Type B pancreatic cell (in vitro differentiated cells): ENCODE results near the gene LCOR. TPM values are rescaled to one million over a fixed set of nuclear protein-coding genes. Genes with fewer than 3 reads are reported as not detected.

Experiments
- DNase-seq: peaks from one replicate; pipeline ENCODE4 v3.0.0; 2021; ENCODE audit warnings: mixed read lengths; ENCODE audit not compliant: unreplicated experiment; ENCODE audit errors: extremely low spot score
- H3K27ac Mint-ChIP-seq: 2 replicates; pipeline ENCODE4 v1.8.0; 2021; ENCODE audit warnings: mild to moderate bottlenecking, mixed read lengths
- H3K27me3 Mint-ChIP-seq: 2 replicates; pipeline ENCODE4 v1.8.0; 2021; ENCODE audit warnings: mixed read lengths
- H3K36me3 Mint-ChIP-seq: 2 replicates; pipeline ENCODE4 v1.8.0; 2021; ENCODE audit warnings: mixed read lengths
- H3K4me1 Mint-ChIP-seq: one replicate; pipeline ENCODE4 v1.8.0; 2021; ENCODE audit warnings: mixed read lengths; ENCODE audit not compliant: unreplicated experiment
- H3K4me3 Mint-ChIP-seq: 2 replicates; pipeline ENCODE4 v1.8.0; 2021; ENCODE audit warnings: mild to moderate bottlenecking, mixed read lengths
- H3K9me3 Mint-ChIP-seq: 2 replicates; pipeline ENCODE4 v1.8.0; 2021; ENCODE audit warnings: mixed read lengths
- CTCF ChIP-seq: fragments of 200-600 bp; sonication (generic); conservative IDR thresholded peaks from 2 replicates; pipeline ENCODE4 v1.5.0; 2021; ENCODE audit warnings: antibody characterized with exemption, mild to moderate bottlenecking
- total RNA-seq: library from RNA; stranded (reverse); gene quantifications from 2 replicates; pipeline ENCODE4 v1.2.1, GENCODE V29; 2021; ENCODE audit warnings: low replicate concordance

Gene LCOR
- total RNA-seq, 1 donor from 2014 or later: 55.1 TPM

DNA sequence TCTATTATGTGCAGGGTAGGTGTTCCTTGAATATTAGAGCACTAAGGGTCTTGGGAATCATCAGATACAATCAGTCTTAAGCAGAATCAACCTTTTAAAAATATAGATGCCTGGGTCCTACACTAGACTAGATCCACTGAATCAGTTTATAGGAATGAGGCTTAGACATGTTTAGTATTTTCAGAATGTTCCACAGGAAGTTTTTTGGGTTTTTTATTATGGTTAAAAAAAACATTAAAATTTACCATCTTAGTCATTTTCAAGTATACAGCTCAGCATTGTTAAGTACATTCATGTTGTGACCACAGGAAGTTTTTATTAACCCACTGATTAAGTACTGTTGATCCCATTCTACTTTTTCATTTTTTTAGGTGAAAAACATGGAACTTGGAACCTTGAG lies 135.7 kb downstream of the LCOR start:
- no peak overlapping the region for H3K4me3 Mint-ChIP-seq
- H3K36me3 Mint-ChIP-seq: peaks cover 2% of the 10 kb centered on the region
- H3K27me3 Mint-ChIP-seq: no peaks in the 10 kb centered on the region
- no peak overlapping the region for H3K27ac Mint-ChIP-seq
- no peak for DNase-seq
- H3K9me3 Mint-ChIP-seq: no peaks in the 10 kb centered on the region
- H3K4me1 Mint-ChIP-seq: peaks cover 9% of the 10 kb centered on the region
- TF ChIP-seq CTCF: no peak

- H3K9me3 Mint-ChIP-seq: no peaks in the 10 kb centered on the region
- H3K4me1 Mint-ChIP-seq: peaks cover 12% of the 10 kb centered on the region
- no peak overlapping the region for H3K27ac Mint-ChIP-seq
- TF ChIP-seq CTCF: no peak
- no peaks in the 10 kb centered on the region for H3K36me3 Mint-ChIP-seq
- no peak overlapping the region for H3K4me3 Mint-ChIP-seq
- no peaks in the 10 kb centered on the region for H3K27me3 Mint-ChIP-seq
- DNase-seq: no peak
These were observed 136.8 kb downstream of the LCOR start for GRCh38 chr10:96968682-96969423.

GRCh38 chr10:96971324-96971723 lies 139.2 kb downstream of the LCOR start:
- Mint-ChIP-seq H3K36me3 (no peaks in the 10 kb centered on the region), H3K27me3 (no peaks in the 10 kb centered on the region), H3K4me1 (peaks cover 20% of the 10 kb centered on the region), H3K9me3 (no peaks in the 10 kb centered on the region), H3K27ac (no peak overlapping the region), H3K4me3 (no peak overlapping the region)
- no peak for TF ChIP-seq CTCF
- no peak for DNase-seq

DNA sequence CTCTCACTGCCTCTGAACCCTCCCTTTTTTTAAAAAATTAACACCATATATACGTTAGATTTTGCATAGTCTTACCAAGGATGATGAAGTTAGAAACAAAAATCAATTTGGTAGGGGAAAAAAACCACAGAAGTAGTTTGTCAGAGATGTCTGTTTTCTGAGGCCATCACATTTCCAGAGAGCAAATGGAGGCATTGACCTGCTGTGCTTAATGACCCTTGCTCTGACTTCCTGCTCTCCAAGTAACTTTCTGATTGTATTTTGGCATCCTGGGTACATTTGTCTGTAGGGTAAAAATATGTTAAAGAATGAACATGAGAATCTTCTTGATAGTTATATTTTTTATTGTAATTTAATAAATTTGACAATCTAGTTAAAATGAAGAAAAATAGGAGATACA lies 140.2 kb downstream of the LCOR start:
- no peak for DNase-seq
- Mint-ChIP-seq H3K9me3 (no peaks in the 10 kb centered on the region), H3K4me3 (no peak overlapping the region), H3K27me3 (no peaks in the 10 kb centered on the region), H3K27ac (no peak overlapping the region), H3K4me1 (peaks cover 20% of the 10 kb centered on the region), H3K36me3 (no peaks in the 10 kb centered on the region)
- no peak for TF ChIP-seq CTCF

- no peaks in the 10 kb centered on the region for H3K27me3 Mint-ChIP-seq
These were observed 142.0 kb downstream of the LCOR start for GRCh38 chr10:96973809-96974747.

More at GRCh38 chr10:96973809-96974747, 142.0 kb downstream of the LCOR start:
- Mint-ChIP-seq H3K9me3 (no peaks in the 10 kb centered on the region), H3K27ac (no peak overlapping the region), H3K36me3 (no peaks in the 10 kb centered on the region), H3K4me1 (peaks cover 20% of the 10 kb centered on the region), H3K4me3 (no peak overlapping the region)
- no peak for DNase-seq
- no peak for TF ChIP-seq CTCF
